ENCODE results near the gene TBX4.
"Not testable (repeated sequence)": the region's sequence is repeated elsewhere in the genome, so short reads cannot be mapped to it uniquely, and the experiment has no call there.

Gene TBX4

GRCh38 chr17:61431594-61432311 is 20.5 kb upstream of the TBX4 start:
- H3K27me3 ChIP-seq (ENCODE audit: control insufficient read depth in 1 of 2, insufficient read depth in 2 of 2, low read length in 2 of 2) = no peaks in the 10 kb centered on the region

GRCh38 chr17:61436273-61436672 is 15.9 kb upstream of the TBX4 start:
- peaks cover 3 to 5% of the 10 kb centered on the region in 2 donors for H3K9me3 ChIP-seq (ENCODE audit: control insufficient read depth in 1 of 2, low read length in 2 of 2)
- H3K27ac ChIP-seq (ENCODE audit: low read depth, low read length) = no peak overlapping the region
- H3K36me3 ChIP-seq (ENCODE audit: control insufficient read depth in 1 of 2, insufficient read depth in 2 of 2, low read length in 2 of 2) = no peaks in the 10 kb centered on the region
- H3K27me3 ChIP-seq (ENCODE audit: control insufficient read depth in 1 of 2, insufficient read depth in 2 of 2, low read length in 2 of 2) = peaks cover 5 to 15% of the 10 kb centered on the region in 2 donors
- H3K4me1 ChIP-seq (ENCODE audit: control insufficient read depth in 1 of 2, insufficient read depth in 2 of 2, low read length in 2 of 2) = no peaks in the 10 kb centered on the region
- no peak overlapping the region for H3K9ac ChIP-seq (ENCODE audit: low read depth in 1 of 2, low read length in 2 of 2)
- H3K4me3 ChIP-seq (ENCODE audit: low read depth in 1 of 2, low read length in 2 of 2) = no peak overlapping the region

More at GRCh38 chr17:61431594-61432311, 20.5 kb upstream of the TBX4 start:
- no peaks in the 10 kb centered on the region for H3K4me1 ChIP-seq (ENCODE audit: control insufficient read depth in 1 of 2, insufficient read depth in 2 of 2, low read length in 2 of 2)
- no peaks in the 10 kb centered on the region for H3K36me3 ChIP-seq (ENCODE audit: control insufficient read depth in 1 of 2, insufficient read depth in 2 of 2, low read length in 2 of 2)
- no peak overlapping the region for H3K9ac ChIP-seq (ENCODE audit: low read depth in 1 of 2, low read length in 2 of 2)
- peaks cover 0 to 5% of the 10 kb centered on the region in 2 donors for H3K9me3 ChIP-seq (ENCODE audit: control insufficient read depth in 1 of 2, low read length in 2 of 2)
- no peak overlapping the region for H3K27ac ChIP-seq (ENCODE audit: low read depth, low read length)
- H3K4me3 ChIP-seq (ENCODE audit: low read depth in 1 of 2, low read length in 2 of 2) = no peak overlapping the region

GRCh38 chr17:61436995-61437704 is 15.1 kb upstream of the TBX4 start:
- Histone ChIP-seq H3K9me3 (ENCODE audit: control insufficient read depth in 1 of 2, low read length in 2 of 2) (peaks cover 3 to 5% of the 10 kb centered on the region in 2 donors), H3K27me3 (ENCODE audit: control insufficient read depth in 1 of 2, insufficient read depth in 2 of 2, low read length in 2 of 2) (peaks cover 5 to 15% of the 10 kb centered on the region in 2 donors), H3K36me3 (ENCODE audit: control insufficient read depth in 1 of 2, insufficient read depth in 2 of 2, low read length in 2 of 2) (no peaks in the 10 kb centered on the region), H3K9ac (ENCODE audit: low read depth in 1 of 2, low read length in 2 of 2) (no peak overlapping the region), H3K27ac (ENCODE audit: low read depth, low read length) (peak overlapping the region; percentile 18), H3K4me3 (ENCODE audit: low read depth in 1 of 2, low read length in 2 of 2) (no peak overlapping the region), H3K4me1 (ENCODE audit: control insufficient read depth in 1 of 2, insufficient read depth in 2 of 2, low read length in 2 of 2) (peaks cover 0 to under 1% of the 10 kb centered on the region in 2 donors)

GRCh38 chr17:61440697-61441096 is 11.5 kb upstream of the TBX4 start:
- Histone ChIP-seq H3K36me3 (ENCODE audit: control insufficient read depth in 1 of 2, insufficient read depth in 2 of 2, low read length in 2 of 2) (no peaks in the 10 kb centered on the region), H3K4me3 (ENCODE audit: low read depth in 1 of 2, low read length in 2 of 2) (no peak overlapping the region), H3K27me3 (ENCODE audit: control insufficient read depth in 1 of 2, insufficient read depth in 2 of 2, low read length in 2 of 2) (peaks cover 9 to 19% of the 10 kb centered on the region in 2 donors), H3K9me3 (ENCODE audit: control insufficient read depth in 1 of 2, low read length in 2 of 2) (peaks cover 3 to 5% of the 10 kb centered on the region in 2 donors), H3K27ac (ENCODE audit: low read depth, low read length) (no peak overlapping the region), H3K9ac (ENCODE audit: low read depth in 1 of 2, low read length in 2 of 2) (no peak overlapping the region), H3K4me1 (ENCODE audit: control insufficient read depth in 1 of 2, insufficient read depth in 2 of 2, low read length in 2 of 2) (peaks cover 6 to 9% of the 10 kb centered on the region in 2 donors)

- not testable (repeated sequence) for H3K36me3 ChIP-seq (ENCODE audit: control insufficient read depth in 1 of 2, insufficient read depth in 2 of 2, low read length in 2 of 2); H3K9ac ChIP-seq (ENCODE audit: low read depth in 1 of 2, low read length in 2 of 2); H3K4me1 ChIP-seq (ENCODE audit: control insufficient read depth in 1 of 2, insufficient read depth in 2 of 2, low read length in 2 of 2); H3K4me3 ChIP-seq (ENCODE audit: low read depth in 1 of 2, low read length in 2 of 2); H3K27ac ChIP-seq (ENCODE audit: low read depth, low read length); H3K9me3 ChIP-seq (ENCODE audit: control insufficient read depth in 1 of 2, low read length in 2 of 2)
- H3K27me3 ChIP-seq (ENCODE audit: control insufficient read depth in 1 of 2, insufficient read depth in 2 of 2, low read length in 2 of 2) = peaks cover 9 to 19% of the 10 kb centered on the region in 2 donors
Measured at GRCh38 chr17:61441507-61441906, 10.7 kb upstream of the TBX4 start.

- H3K9me3 ChIP-seq (ENCODE audit: control insufficient read depth in 1 of 2, low read length in 2 of 2) = peaks cover 0 to 3% of the 10 kb centered on the region in 2 donors
- H3K4me3 ChIP-seq (ENCODE audit: low read depth in 1 of 2, low read length in 2 of 2) = no peak overlapping the region
- no peak overlapping the region for H3K27ac ChIP-seq (ENCODE audit: low read depth, low read length)
- peaks cover 6 to 9% of the 10 kb centered on the region in 2 donors for H3K4me1 ChIP-seq (ENCODE audit: control insufficient read depth in 1 of 2, insufficient read depth in 2 of 2, low read length in 2 of 2)
- no peak overlapping the region for H3K9ac ChIP-seq (ENCODE audit: low read depth in 1 of 2, low read length in 2 of 2)
- no peaks in the 10 kb centered on the region for H3K36me3 ChIP-seq (ENCODE audit: control insufficient read depth in 1 of 2, insufficient read depth in 2 of 2, low read length in 2 of 2)
- peaks cover 6 to 19% of the 10 kb centered on the region in 2 donors for H3K27me3 ChIP-seq (ENCODE audit: control insufficient read depth in 1 of 2, insufficient read depth in 2 of 2, low read length in 2 of 2)
Measured at GRCh38 chr17:61442136-61442775, 10.0 kb upstream of the TBX4 start.

GRCh38 chr17:61442878-61443474 is 9.2 kb upstream of the TBX4 start:
- no peaks in the 10 kb centered on the region for H3K36me3 ChIP-seq (ENCODE audit: control insufficient read depth in 1 of 2, insufficient read depth in 2 of 2, low read length in 2 of 2)
- H3K27ac ChIP-seq (ENCODE audit: low read depth, low read length) = no peak overlapping the region
- no peak overlapping the region for H3K9ac ChIP-seq (ENCODE audit: low read depth in 1 of 2, low read length in 2 of 2)
- H3K9me3 ChIP-seq (ENCODE audit: control insufficient read depth in 1 of 2, low read length in 2 of 2) = peaks cover 0 to under 1% of the 10 kb centered on the region in 2 donors
- no peak overlapping the region for H3K4me3 ChIP-seq (ENCODE audit: low read depth in 1 of 2, low read length in 2 of 2)
- peaks cover 5 to 20% of the 10 kb centered on the region in 2 donors for H3K27me3 ChIP-seq (ENCODE audit: control insufficient read depth in 1 of 2, insufficient read depth in 2 of 2, low read length in 2 of 2)
- peaks cover 6 to 9% of the 10 kb centered on the region in 2 donors for H3K4me1 ChIP-seq (ENCODE audit: control insufficient read depth in 1 of 2, insufficient read depth in 2 of 2, low read length in 2 of 2)

GRCh38 chr17:61443475-61443882 is 8.7 kb upstream of the TBX4 start:
- Histone ChIP-seq H3K9ac (ENCODE audit: low read depth in 1 of 2, low read length in 2 of 2) (no peak overlapping the region), H3K36me3 (ENCODE audit: control insufficient read depth in 1 of 2, insufficient read depth in 2 of 2, low read length in 2 of 2) (no peaks in the 10 kb centered on the region), H3K4me3 (ENCODE audit: low read depth in 1 of 2, low read length in 2 of 2) (no peak overlapping the region), H3K9me3 (ENCODE audit: control insufficient read depth in 1 of 2, low read length in 2 of 2) (no peaks in the 10 kb centered on the region), H3K27me3 (ENCODE audit: control insufficient read depth in 1 of 2, insufficient read depth in 2 of 2, low read length in 2 of 2) (peaks cover 10 to 24% of the 10 kb centered on the region in 2 donors), H3K4me1 (ENCODE audit: control insufficient read depth in 1 of 2, insufficient read depth in 2 of 2, low read length in 2 of 2) (peaks cover 6 to 9% of the 10 kb centered on the region in 2 donors), H3K27ac (ENCODE audit: low read depth, low read length) (no peak overlapping the region)

GRCh38 chr17:61444075-61444474 is 8.1 kb upstream of the TBX4 start:
- H3K9me3 ChIP-seq (ENCODE audit: control insufficient read depth in 1 of 2, low read length in 2 of 2) = no peaks in the 10 kb centered on the region
- H3K9ac ChIP-seq (ENCODE audit: low read depth in 1 of 2, low read length in 2 of 2) = no peak overlapping the region
- H3K4me3 ChIP-seq (ENCODE audit: low read depth in 1 of 2, low read length in 2 of 2) = no peak overlapping the region
- H3K27me3 ChIP-seq (ENCODE audit: control insufficient read depth in 1 of 2, insufficient read depth in 2 of 2, low read length in 2 of 2) = peaks cover 12 to 26% of the 10 kb centered on the region in 2 donors
- H3K27ac ChIP-seq (ENCODE audit: low read depth, low read length) = no peak overlapping the region
- no peaks in the 10 kb centered on the region for H3K36me3 ChIP-seq (ENCODE audit: control insufficient read depth in 1 of 2, insufficient read depth in 2 of 2, low read length in 2 of 2)
- H3K4me1 ChIP-seq (ENCODE audit: control insufficient read depth in 1 of 2, insufficient read depth in 2 of 2, low read length in 2 of 2) = peaks cover 6 to 9% of the 10 kb centered on the region in 2 donors
